ENCODE measurements around the gene CLN6. TPM values are rescaled to one million over a fixed set of nuclear protein-coding genes. Genes with fewer than 3 reads are reported as not detected.
"Not testable (repeated sequence)": the region's sequence is repeated elsewhere in the genome, so short reads cannot be mapped to it uniquely, and the experiment has no call there.

Gene CLN6
- total RNA-seq, 1 donor from 2014 or later: 9.8 TPM

DNA sequence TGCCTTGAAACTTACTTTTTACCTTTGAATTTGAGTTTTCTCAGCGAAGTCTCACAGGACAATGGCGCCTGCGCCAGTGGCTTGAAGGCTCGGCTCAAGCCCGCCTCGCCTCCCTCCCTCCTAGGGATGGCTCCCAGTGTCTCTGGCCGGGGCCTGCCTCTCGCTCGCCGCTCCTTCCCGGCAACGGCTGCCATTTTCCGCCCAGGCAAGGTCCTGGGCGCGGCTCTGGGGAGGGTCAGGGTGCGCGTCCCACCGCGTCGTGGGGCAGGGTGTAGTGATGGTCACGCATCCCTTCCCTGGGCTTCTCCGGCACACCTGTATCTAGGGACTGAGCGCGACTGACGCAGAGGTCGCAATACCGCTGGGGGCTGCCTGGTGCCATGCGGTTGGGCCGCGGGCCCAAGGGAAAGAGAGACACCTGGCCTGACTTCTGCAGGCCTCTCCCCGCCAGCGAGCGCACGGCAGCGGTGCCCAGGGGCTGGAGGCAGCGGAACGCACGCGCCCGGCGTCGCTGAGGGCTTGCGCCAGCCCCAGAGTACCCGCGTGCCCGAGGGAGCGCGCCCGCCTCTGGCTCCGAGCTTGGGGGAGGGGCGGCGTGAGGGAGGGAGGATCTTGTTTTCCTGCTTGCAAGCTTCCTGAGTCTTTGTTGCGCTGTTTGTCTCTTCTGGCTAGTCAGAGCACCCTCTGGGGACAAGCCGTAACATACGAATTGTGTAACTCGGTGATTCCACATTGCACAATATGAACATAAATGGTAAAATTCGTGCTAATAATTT, 27.3 kb upstream of the CLN6 start:
- DNase-seq (ENCODE audit: low read depth in 2 of 2): peak; percentile 39 to 73

GRCh38 chr15:68252925-68253534, 23.5 kb upstream of the CLN6 start:
- DNase-seq (ENCODE audit: low read depth in 2 of 2): peak; percentile 74 to 82

DNA sequence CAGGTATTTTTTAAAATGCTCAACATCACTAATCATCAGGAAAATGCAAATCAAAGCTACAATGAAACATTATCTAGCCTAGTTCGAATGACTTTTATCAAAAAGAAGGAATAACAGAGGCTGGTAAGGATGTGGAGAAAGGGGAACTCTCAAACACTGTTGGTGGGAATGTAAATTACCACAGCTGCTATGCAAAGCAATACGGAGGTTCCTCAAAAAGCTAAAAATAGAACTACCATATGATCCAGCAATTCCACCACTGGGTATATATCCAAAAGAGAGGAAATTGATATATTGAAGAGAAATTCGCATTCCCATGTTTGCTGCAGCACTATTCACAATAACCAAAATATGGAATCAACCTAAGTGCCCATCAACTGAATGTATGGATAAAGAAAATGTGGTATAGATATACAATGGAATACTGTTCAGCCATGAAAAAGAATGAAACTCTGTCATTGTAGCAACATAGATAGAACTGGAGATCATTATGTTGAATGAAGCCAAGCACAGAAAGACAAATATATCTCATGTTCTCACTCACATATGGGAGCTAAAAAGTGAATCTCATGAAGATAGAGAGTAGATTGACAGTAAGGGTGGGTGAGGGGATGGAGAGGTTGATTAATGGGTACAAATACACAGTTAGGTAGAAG, 19.7 kb upstream of the CLN6 start:
- no peak for DNase-seq (ENCODE audit: low read depth in 2 of 2)

GRCh38 chr15:68244235-68244634, 14.7 kb upstream of the CLN6 start:
- DNase-seq (ENCODE audit: low read depth in 2 of 2): no peak

DNA sequence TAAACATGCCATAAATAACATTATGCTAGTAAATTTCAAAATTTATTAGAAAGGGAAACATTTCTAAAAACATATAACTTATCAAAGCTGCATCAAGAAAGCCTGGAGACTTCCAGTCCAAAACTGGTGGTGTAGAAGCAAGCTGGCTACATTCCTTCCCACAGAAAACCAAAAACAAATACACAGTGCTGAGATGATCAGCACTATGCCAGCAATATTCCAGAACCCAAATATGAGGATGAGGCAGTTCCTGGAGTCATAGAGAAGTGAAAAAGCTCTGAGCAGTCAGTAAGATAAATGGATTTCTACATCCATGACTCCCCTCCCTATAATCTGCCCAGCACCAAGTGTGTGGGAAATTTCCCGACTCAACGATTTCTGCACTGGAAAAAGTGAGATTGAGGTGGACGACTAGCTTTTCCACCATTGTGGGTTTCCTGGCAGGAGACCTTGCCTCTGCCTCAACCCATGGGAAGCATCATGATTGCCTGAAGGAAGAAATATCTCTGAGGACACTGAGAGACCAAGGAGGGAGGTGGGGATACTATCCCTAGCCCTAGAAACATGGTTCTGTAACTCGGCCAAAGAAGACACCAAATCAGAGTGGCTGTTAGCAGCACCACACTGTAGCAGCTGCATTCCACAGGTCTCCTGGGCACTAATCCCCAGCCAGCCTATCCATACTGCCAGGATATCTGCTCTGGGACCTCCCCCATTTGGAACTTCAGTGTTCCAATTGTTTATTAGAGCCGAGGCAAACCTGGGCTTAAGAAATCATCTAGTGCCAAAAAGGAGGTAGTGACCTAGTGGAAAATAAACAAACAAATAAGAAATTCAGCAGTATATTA, 11.8 kb upstream of the CLN6 start:
- no peak for DNase-seq (ENCODE audit: low read depth in 2 of 2)

- DNase-seq (ENCODE audit: low read depth in 2 of 2): no peak
These were observed 9.5 kb upstream of the CLN6 start for GRCh38 chr15:68239025-68239424.

- DNase-seq (ENCODE audit: low read depth in 2 of 2): no peak
These were observed 5.5 kb upstream of the CLN6 start for GRCh38 chr15:68235022-68235421.

DNA sequence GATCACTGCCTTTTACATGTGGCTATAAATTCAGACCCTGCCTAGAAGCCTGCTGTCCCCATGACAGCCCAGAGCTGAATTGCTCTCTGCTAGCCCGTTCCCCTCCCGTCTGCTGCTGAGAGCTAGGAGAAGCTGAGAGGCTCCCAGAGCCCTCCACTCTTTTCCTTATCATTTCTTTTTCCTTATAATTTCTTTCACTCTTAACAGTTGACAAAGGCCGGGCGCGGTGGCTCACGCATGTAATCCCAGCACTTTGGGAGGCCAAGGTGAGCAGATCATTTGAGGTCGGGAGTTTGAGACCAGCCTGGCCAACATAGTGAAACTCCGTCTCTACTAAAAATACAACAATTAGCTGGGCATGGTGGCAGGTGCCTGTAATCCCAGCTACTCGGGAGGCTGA, 5.0 kb upstream of the CLN6 start:
- not testable (repeated sequence) for DNase-seq (ENCODE audit: low read depth in 2 of 2)

DNA sequence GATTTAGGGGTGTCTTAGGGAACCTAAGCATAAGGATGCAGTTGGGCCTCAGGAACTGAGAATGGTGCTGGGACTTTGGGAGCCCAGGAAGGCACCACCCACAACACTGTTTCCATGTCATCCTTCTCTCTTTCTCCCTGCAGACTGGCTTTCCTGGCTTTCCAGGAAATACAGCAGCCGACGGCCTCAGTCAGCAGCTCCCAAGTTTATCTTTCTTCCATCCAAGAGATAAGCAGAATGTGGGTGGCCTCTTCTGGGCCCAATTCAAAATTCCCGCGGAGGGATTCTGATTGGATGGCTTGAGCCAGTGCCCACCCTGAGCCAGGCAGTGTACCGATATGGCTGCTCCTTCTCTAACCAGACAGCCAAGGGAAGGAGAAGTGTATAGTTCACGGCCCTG, 4.5 kb upstream of the CLN6 start:
- no peak for DNase-seq (ENCODE audit: low read depth in 2 of 2)

DNA sequence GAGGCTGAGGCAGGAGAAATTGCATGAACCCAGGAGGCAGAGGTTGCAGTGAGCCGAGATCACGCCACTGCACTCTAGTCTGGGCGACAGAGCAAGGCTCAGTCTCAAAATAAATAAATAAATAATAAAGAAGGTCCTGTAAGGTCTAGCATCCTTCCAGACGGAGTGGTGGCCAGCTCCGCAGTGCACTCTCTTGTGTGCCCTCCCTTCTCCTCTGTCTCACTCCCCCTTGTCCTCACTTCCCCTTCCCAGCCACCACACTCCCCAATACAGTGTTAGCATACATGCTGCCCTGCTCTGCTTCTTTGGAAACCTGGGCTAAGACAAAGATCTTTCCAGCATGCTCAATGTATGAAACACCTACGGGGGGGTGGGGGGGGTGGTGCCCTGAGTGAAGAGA, 3.4 kb upstream of the CLN6 start:
- DNase-seq (ENCODE audit: low read depth in 2 of 2): no peak

DNA sequence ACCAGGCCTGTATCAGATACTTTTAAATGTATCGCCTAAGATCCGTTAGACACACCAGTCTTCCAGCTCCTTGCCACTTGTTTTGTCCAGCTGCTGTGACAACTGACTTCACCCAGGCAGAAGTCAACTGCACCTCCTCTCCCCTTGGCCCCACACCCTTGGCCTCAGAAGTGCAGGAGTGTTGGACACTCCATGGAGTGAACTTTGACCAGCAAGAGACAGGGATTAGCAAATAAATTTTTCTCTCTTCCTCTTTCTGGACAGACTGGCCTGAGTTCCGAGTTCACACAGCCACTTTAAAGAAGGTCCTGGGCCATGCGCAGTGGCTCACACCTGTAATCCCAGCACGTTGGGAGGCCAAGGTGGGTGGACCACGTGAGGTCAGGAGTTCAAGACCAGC, 2.9 kb upstream of the CLN6 start:
- no peak for DNase-seq (ENCODE audit: low read depth in 2 of 2)

DNA sequence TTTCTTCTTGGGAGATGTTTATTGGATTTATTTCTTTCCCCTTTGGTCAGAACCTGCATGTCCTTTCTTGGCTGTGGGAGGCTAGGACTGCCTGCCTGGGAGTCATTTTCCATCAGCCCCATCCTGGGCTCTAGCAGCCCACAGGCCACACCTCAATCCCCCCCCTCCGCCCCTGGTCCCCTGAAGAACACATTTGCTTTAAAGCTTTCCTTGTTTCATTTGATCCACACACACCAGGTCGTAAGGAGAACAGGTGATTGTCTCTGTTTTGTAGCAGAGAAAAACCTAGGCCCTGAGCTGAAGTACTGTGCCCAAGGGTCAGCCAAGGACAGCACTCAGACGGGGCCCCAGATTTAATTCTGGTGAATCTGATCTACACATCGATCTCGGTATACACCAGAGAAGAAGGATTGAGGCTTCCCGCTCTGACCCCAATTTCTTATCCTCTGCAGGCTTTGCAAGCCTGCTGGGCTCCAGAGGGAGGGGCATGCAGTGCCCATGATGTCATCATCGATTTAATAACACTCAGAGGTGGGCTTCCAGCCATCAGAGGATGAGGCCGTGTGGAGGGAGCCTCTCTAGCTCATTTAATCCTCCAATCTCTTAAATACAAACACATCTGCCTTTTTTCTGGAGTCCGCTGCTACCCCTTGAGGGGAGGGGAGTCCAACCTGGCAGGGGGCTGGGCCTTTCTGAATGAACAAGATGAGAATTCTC, 1.7 kb upstream of the CLN6 start:
- DNase-seq (ENCODE audit: low read depth in 2 of 2): no peak

GRCh38 chr15:68230157-68231100, 901 bp upstream of the CLN6 start:
- no peak for DNase-seq (ENCODE audit: low read depth in 2 of 2)

DNA sequence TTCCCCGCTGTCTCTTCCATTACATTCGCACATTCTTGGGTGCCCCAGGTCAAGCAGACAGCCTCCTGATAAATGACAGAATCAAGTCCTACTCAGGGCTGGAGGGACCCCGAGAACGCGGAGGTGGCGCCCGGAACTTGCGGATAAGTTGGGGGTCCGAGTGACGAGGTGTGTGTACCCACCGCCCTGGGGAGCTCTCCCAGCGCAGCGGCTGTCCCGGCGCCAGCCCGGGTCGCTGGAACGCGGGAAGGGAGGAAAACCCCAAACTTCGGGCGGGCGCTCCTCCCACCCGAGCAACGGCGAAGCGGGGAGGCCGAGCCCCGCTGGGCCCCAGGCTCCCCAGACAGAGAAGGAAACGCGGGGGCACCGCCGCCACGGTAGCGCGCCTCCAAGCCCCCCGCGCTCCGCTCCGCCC, 550 bp downstream of the CLN6 start:
- no peak for DNase-seq (ENCODE audit: low read depth in 2 of 2)

DNA sequence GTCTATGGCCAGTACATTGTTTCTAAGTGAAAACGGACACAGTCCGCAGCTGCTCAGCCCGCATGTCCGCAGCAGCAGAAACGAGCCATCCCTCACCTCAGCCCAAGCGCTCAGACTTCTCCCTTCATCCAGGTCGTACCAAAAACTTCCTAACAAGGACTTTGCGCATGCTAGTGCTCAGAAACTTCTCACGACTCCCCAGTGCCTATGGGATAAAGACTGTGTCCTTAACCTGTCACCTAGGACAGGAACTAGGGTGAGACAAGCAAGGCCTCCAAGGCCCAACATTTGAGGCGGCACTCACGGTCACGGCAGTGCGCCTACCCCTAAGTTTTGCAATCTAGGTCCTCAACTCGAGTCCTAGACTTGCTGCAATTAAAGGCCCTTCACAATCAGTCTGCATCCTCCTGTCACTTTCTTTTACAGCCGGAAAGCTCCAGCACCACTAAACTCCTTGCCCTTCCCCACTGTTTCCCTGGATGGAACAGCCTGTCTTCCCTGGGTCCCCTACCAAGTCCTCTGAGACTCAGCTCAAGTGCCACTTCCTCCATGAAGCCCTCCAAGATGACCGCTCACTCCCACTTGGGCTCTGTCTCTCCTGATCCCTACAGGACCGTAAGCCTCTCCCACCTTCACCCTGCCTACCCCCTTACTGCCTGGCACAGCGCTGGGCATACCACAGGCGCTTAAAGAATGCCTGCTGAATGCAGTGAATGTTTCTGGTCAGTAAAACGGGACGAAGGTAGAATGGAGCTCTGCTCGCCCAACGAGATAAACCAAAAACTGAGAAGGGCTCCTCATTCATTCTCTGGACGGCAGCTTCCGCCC, 1.2 kb downstream of the CLN6 start:
- no peak for DNase-seq (ENCODE audit: low read depth in 2 of 2)

DNA sequence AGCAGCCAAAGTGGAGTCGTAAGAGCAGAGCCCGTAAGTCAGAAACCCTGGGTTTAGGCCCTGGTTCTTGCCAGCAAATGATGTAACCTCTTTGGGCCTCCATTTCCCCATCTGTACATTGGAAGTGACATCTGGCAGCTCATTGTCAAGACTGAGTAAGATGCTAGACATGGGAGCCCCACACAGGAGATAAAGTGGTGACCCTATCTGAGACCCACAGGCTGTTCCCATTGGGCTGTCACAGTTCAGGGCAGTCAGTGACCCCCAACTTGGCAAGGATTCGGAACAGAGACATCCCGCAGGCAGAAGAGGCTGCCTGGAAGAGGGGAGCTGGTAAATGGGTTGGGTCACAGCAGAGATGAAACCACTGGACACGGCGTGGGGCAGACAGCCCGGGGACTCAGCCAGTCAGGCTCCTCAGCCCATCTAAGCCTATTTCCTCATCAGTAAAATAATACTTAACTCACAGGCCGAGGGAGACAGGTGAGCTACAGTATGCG, 1.8 kb downstream of the CLN6 start:
- no peak for DNase-seq (ENCODE audit: low read depth in 2 of 2)

DNA sequence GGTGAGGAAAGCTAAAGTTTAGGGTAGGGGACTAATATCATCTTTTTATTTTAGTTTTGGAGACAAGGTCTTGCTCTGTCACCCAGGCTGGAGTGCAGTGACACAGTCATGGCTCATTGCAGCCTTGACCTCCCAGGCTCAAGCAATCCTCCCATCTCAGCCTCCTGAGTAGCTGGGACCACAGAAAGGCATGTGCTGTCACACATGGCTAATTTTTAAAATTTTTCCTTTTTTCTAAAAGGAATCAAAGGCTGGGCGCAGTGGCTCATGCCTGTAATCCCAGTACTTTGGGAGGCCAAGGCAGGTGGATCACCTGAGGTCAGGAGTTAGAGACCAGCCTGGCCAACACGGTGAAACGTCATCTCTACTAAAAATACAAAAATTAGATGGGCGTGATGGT, 4.1 kb downstream of the CLN6 start:
- DNase-seq (ENCODE audit: low read depth in 2 of 2): not testable (repeated sequence)

DNA sequence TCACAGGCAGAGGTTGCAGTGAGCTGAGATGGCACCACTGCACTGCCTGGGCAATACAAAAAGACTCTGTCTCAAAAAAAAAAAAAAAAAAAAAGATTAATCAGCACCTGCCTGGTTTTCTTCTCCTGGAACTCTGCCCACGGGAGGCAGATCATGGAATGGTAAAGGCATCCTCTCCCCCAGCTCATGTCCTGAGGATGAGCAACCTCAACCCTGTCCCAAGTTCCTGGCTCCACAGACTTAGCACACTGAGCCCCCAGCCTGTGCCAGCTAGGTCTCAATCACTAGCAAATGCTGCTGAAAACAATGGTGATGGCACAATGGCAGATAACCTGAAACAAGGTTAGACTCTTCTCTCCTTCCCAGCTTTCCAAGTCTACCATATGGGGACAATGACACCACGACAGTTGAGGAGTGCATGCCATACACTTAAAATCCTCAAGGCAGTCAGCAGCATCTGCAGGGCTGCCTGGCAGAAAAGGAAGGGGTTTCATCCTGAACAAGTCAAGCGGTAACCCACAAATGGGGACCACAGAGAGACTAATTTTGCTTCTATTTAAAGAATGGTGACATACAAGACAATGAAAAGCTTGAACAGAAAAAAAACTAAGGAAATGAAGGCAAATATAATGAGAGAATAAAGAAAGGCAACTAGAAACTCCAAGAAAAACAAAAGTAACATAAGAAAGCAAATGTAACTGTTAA, 4.8 kb downstream of the CLN6 start:
- no peak for DNase-seq (ENCODE audit: low read depth in 2 of 2)

All from dermis microvascular lymphatic vessel endothelial cell (primary cell).